ENCODE data around the gene DNAJB1. TPM values are rescaled to one million over a fixed set of nuclear protein-coding genes. Genes with fewer than 3 reads are reported as not detected.

DNAJB1 gene
- total RNA-seq, 1 donor from 2014 or later, result 61.9 TPM

GRCh38 chr19:14477418-14478112, 40.6 kb downstream of the DNAJB1 start:
- Mint-ChIP-seq H3K4me1 (peaks cover 19% of the 10 kb centered on the region), H3K9me3 (no peaks in the 10 kb centered on the region), H3K4me3 (peak overlapping the region; percentile 48), H3K27ac (no peak overlapping the region), H3K36me3 (peaks cover 6% of the 10 kb centered on the region), H3K27me3 (ENCODE audit: insufficient read depth, low read depth) (peaks cover 13% of the 10 kb centered on the region)
- no peak overlapping the region for H3K4me2 ChIP-seq
- H3K27ac ChIP-seq, result no peak overlapping the region
- TF ChIP-seq EZH2 (IDR thresholded peaks at IDR 0.05) (no peak), EZH2phosphoT487 (IDR thresholded peaks at IDR 0.05) (no peak)
- TF ChIP-seq, protein P1, sequence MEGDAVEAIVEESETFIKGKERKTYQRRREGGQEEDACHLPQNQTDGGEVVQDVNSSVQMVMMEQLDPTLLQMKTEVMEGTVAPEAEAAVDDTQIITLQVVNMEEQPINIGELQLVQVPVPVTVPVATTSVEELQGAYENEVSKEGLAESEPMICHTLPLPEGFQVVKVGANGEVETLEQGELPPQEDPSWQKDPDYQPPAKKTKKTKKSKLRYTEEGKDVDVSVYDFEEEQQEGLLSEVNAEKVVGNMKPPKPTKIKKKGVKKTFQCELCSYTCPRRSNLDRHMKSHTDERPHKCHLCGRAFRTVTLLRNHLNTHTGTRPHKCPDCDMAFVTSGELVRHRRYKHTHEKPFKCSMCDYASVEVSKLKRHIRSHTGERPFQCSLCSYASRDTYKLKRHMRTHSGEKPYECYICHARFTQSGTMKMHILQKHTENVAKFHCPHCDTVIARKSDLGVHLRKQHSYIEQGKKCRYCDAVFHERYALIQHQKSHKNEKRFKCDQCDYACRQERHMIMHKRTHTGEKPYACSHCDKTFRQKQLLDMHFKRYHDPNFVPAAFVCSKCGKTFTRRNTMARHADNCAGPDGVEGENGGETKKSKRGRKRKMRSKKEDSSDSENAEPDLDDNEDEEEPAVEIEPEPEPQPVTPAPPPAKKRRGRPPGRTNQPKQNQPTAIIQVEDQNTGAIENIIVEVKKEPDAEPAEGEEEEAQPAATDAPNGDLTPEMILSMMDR (IDR thresholded peaks at IDR 0.05), result no peak
- DNase-seq (ENCODE audit: low spot score), result no peak
- peaks cover 10% of the 10 kb centered on the region for H3F3A ChIP-seq (ENCODE audit: low read depth)
- no peak overlapping the region for H2AFZ ChIP-seq (replicated peaks)
- H4K20me1 ChIP-seq (ENCODE audit: low read depth), result peaks cover 24% of the 10 kb centered on the region
- H3K36me3 ChIP-seq, result no peaks in the 10 kb centered on the region
- no peaks in the 10 kb centered on the region for H3K9me3 ChIP-seq (ENCODE audit: low read depth)
- peaks cover 2% of the 10 kb centered on the region for H3K27me3 ChIP-seq
- no peak overlapping the region for H3K4me3 ChIP-seq
- H3K4me1 ChIP-seq, result peaks cover 21% of the 10 kb centered on the region
- H3K9ac ChIP-seq, result no peak overlapping the region
- H3K79me2 ChIP-seq (ENCODE audit: low read depth), result no peaks in the 10 kb centered on the region

- Histone ChIP-seq H2AFZ (replicated peaks) (no peak overlapping the region), H3K36me3 (no peaks in the 10 kb centered on the region), H3K4me3 (no peak overlapping the region), H3K9me3 (ENCODE audit: low read depth) (no peaks in the 10 kb centered on the region), H3K79me2 (ENCODE audit: low read depth) (no peaks in the 10 kb centered on the region), H4K20me1 (ENCODE audit: low read depth) (peaks cover 20% of the 10 kb centered on the region), H3K4me2 (no peak overlapping the region), H3K27me3 (peaks cover 4% of the 10 kb centered on the region), H3K4me1 (peaks cover 23% of the 10 kb centered on the region), H3K27ac (no peak overlapping the region), H3K9ac (no peak overlapping the region), H3F3A (ENCODE audit: low read depth) (peaks cover 15% of the 10 kb centered on the region)
- Mint-ChIP-seq H3K4me3 (peak overlapping the region; percentile 6), H3K27me3 (ENCODE audit: insufficient read depth, low read depth) (peaks cover 13% of the 10 kb centered on the region), H3K36me3 (peaks cover 5% of the 10 kb centered on the region), H3K9me3 (no peaks in the 10 kb centered on the region), H3K27ac (peak overlapping the region; percentile 81), H3K4me1 (peaks cover 19% of the 10 kb centered on the region)
- TF ChIP-seq, protein P1 (IDR thresholded peaks at IDR 0.05), result no peak
- TF ChIP-seq EZH2 (IDR thresholded peaks at IDR 0.05) (no peak), EZH2phosphoT487 (IDR thresholded peaks at IDR 0.05) (no peak)
- no peak for DNase-seq (ENCODE audit: low spot score)
These were observed 41.4 kb downstream of the DNAJB1 start for GRCh38 chr19:14476673-14477401.

DNA sequence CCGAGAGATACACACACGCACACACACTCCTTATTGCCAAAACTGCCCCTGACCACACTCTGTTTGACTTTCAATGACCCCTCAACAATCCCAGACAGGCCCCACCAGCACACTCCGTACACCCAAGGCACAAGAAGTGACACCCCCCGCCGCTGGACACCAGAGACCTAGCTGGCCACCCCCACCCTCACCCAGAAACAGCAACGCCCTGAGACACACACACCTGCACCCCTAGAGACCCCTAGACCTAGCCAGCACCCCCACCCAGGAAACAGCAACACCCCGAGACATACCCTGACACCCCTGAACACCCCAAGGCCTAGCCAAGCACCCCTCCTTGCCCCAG, 41.9 kb downstream of the DNAJB1 start:
- no peaks in the 10 kb centered on the region for H3K79me2 ChIP-seq (ENCODE audit: low read depth)
- H3K27ac Mint-ChIP-seq, result peak overlapping the region; percentile 81
- TF ChIP-seq EZH2phosphoT487 (IDR thresholded peaks at IDR 0.05) (no peak), EZH2 (IDR thresholded peaks at IDR 0.05) (no peak)
- TF ChIP-seq, protein P1 (IDR thresholded peaks at IDR 0.05), result no peak
- no peaks in the 10 kb centered on the region for H3K36me3 ChIP-seq
- peaks cover 18% of the 10 kb centered on the region for H3F3A ChIP-seq (ENCODE audit: low read depth)
- peaks cover 25% of the 10 kb centered on the region for H4K20me1 ChIP-seq (ENCODE audit: low read depth)
- H3K9ac ChIP-seq, result no peak overlapping the region
- peaks cover 23% of the 10 kb centered on the region for H3K4me1 ChIP-seq
- H3K4me2 ChIP-seq, result no peak overlapping the region
- peak overlapping the region; percentile 6 for H3K4me3 Mint-ChIP-seq
- H3K27ac ChIP-seq, result no peak overlapping the region
- no peak overlapping the region for H2AFZ ChIP-seq (replicated peaks)
- peaks cover 4% of the 10 kb centered on the region for H3K27me3 ChIP-seq
- H3K9me3 ChIP-seq (ENCODE audit: low read depth), result no peaks in the 10 kb centered on the region
- no peak for DNase-seq (ENCODE audit: low spot score)
- H3K4me1 Mint-ChIP-seq, result peaks cover 19% of the 10 kb centered on the region
- peaks cover 13% of the 10 kb centered on the region for H3K27me3 Mint-ChIP-seq (ENCODE audit: insufficient read depth, low read depth)
- H3K36me3 Mint-ChIP-seq, result peaks cover 4% of the 10 kb centered on the region
- no peaks in the 10 kb centered on the region for H3K9me3 Mint-ChIP-seq
- H3K4me3 ChIP-seq, result no peak overlapping the region

Measured in neural progenitor cell (in vitro differentiated cells).